AG08396 (cell line): ENCODE measurements around the gene IL23R.

Experiments
- DNase-seq: peaks from one replicate; pipeline ENCODE4 v3.0.0; 2012; ENCODE audit warnings: low spot score, mixed read lengths

Gene IL23R

GRCh38 chr1:67149179-67149770, 17.0 kb upstream of the IL23R start:
- peak; percentile 73 for DNase-seq

- no peak for DNase-seq
These were observed 15.3 kb upstream of the IL23R start for GRCh38 chr1:67150931-67151330.

GRCh38 chr1:67158401-67158800, 7.9 kb upstream of the IL23R start:
- DNase-seq = no peak

GRCh38 chr1:67159233-67159632, 7.0 kb upstream of the IL23R start:
- no peak for DNase-seq

GRCh38 chr1:67162954-67163353, 3.3 kb upstream of the IL23R start:
- no peak for DNase-seq

GRCh38 chr1:67165468-67166041, 699 bp upstream of the IL23R start:
- no peak for DNase-seq

GRCh38 chr1:67169496-67169895, 3.2 kb downstream of the IL23R start:
- no peak for DNase-seq

- no peak for DNase-seq
These were observed 3.7 kb downstream of the IL23R start for GRCh38 chr1:67169932-67170331.

- DNase-seq = no peak
These were observed 4.7 kb downstream of the IL23R start for GRCh38 chr1:67170751-67171573.

- DNase-seq = no peak
These were observed 5.3 kb downstream of the IL23R start for GRCh38 chr1:67171574-67171955.

- no peak for DNase-seq
These were observed 5.7 kb downstream of the IL23R start for GRCh38 chr1:67171978-67172377.

GRCh38 chr1:67173988-67174387, 7.7 kb downstream of the IL23R start:
- no peak for DNase-seq

- no peak for DNase-seq
These were observed 8.5 kb downstream of the IL23R start for GRCh38 chr1:67174716-67175284.

GRCh38 chr1:67175530-67176087, 9.4 kb downstream of the IL23R start:
- no peak for DNase-seq

GRCh38 chr1:67184838-67185421, 18.7 kb downstream of the IL23R start:
- DNase-seq = no peak

- DNase-seq = no peak
These were observed 21.9 kb downstream of the IL23R start for GRCh38 chr1:67188137-67188536.

GRCh38 chr1:67189953-67190352, 23.7 kb downstream of the IL23R start:
- no peak for DNase-seq

GRCh38 chr1:67190410-67190809, 24.2 kb downstream of the IL23R start:
- no peak for DNase-seq

GRCh38 chr1:67190942-67191341, 24.7 kb downstream of the IL23R start:
- DNase-seq = no peak

GRCh38 chr1:67191668-67192520, 25.6 kb downstream of the IL23R start:
- DNase-seq = no peak

GRCh38 chr1:67192902-67193301, 26.6 kb downstream of the IL23R start:
- no peak for DNase-seq
